Measurements from ENCODE around the gene TMSB4X. TPM values are rescaled to one million over a fixed set of nuclear protein-coding genes. Genes with fewer than 3 reads are reported as not detected.

The TMSB4X gene
- total and polyA plus RNA-seq, 2 donors (not counting 3 experiments of a cell fraction or from before 2014, with no cell fraction given): 4,136 to 6,858 TPM

DNA sequence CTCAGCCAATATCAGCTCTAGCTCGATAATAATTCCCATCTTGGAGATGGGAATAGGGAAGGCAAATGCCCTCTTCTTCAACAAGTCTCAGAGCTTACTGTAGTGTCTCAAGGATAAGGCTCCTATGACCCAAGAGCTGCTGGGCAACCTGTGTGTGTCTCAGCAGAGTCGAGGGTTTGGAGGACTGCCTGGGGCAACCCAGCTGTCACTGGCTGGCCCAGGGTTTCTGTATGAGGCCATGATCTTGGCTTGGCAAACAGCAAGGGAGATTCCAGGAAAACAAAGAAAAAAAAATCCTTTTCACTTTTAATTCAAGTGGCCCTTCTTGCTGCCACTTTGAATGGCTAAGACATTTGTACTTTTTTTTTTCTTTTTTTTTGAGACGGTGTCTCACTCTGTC, 34.4 kb downstream of the TMSB4X start:
- FAIRE-seq (no peak), DNase-seq (ENCODE audit: low read depth, low spot score) (no peak)
- no peaks in the 10 kb centered on the region for H4K20me1 ChIP-seq (replicated peaks; ENCODE audit: control insufficient read depth, extremely low read depth, insufficient read depth, low read length)
- H3K9me1 ChIP-seq (replicated peaks; ENCODE audit: control insufficient read depth, extremely low read depth, insufficient read depth, low read length): no peaks in the 10 kb centered on the region
- H3K9ac ChIP-seq (replicated peaks; ENCODE audit: extremely low read depth, insufficient read depth, low read length): no peak overlapping the region
- TF ChIP-seq GATA2 (IDR thresholded peaks at IDR 0.05; ENCODE audit: insufficient read depth, insufficient read length, low read depth, low read length) (no peak), POLR2A (IDR thresholded peaks at IDR 0.05; ENCODE audit: low read depth, low read length) (no peak), EZH2 (IDR thresholded peaks at IDR 0.05; ENCODE audit: borderline replicate concordance, low read depth, low read length, severe bottlenecking) (no peak), JUN (IDR thresholded peaks at IDR 0.05; ENCODE audit: borderline replicate concordance, insufficient read depth, insufficient read length, low read depth) (no peak), FOS (IDR thresholded peaks at IDR 0.05; ENCODE audit: borderline replicate concordance, insufficient read depth, low read length) (no peak), MYC (IDR thresholded peaks at IDR 0.05; ENCODE audit: low read depth, low read length) (no peak), POLR2AphosphoS5 (IDR thresholded peaks at IDR 0.05; ENCODE audit: insufficient read depth, low read depth, low read length) (no peak)
- TF ChIP-seq, protein P1, sequence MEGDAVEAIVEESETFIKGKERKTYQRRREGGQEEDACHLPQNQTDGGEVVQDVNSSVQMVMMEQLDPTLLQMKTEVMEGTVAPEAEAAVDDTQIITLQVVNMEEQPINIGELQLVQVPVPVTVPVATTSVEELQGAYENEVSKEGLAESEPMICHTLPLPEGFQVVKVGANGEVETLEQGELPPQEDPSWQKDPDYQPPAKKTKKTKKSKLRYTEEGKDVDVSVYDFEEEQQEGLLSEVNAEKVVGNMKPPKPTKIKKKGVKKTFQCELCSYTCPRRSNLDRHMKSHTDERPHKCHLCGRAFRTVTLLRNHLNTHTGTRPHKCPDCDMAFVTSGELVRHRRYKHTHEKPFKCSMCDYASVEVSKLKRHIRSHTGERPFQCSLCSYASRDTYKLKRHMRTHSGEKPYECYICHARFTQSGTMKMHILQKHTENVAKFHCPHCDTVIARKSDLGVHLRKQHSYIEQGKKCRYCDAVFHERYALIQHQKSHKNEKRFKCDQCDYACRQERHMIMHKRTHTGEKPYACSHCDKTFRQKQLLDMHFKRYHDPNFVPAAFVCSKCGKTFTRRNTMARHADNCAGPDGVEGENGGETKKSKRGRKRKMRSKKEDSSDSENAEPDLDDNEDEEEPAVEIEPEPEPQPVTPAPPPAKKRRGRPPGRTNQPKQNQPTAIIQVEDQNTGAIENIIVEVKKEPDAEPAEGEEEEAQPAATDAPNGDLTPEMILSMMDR (IDR thresholded peaks at IDR 0.05; ENCODE audit: extremely low read depth in 1 of 2, insufficient read depth in 1 of 2, low read depth in 1 of 2, low read length in 2 of 2): no peak
- TF ChIP-seq, protein P2, sequence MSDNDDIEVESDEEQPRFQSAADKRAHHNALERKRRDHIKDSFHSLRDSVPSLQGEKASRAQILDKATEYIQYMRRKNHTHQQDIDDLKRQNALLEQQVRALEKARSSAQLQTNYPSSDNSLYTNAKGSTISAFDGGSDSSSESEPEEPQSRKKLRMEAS (IDR thresholded peaks at IDR 0.05; ENCODE audit: insufficient read depth, insufficient read length): no peak
- dilution Hi-C loops (cut with MboI; ENCODE audit: extremely low pct_ligation_motif_present, low sequenced_read_pairs): no loop called here
- no peak overlapping the region for H3K4me3 ChIP-seq (replicated peaks in 1 of 3; ENCODE audit: insufficient read depth in 1 of 3, low read depth in 1 of 3, low read length in 3 of 3)
- H3K79me2 ChIP-seq (ENCODE audit: control insufficient read depth, insufficient read depth, low read length): no peaks in the 10 kb centered on the region
- ChIA-PET POLR2A (no interaction called here), CTCF (no interaction called here)
- H3K27ac ChIP-seq (ENCODE audit: insufficient read depth, low read depth, low read length): no peak overlapping the region
- no peaks in the 10 kb centered on the region for H3K36me3 ChIP-seq (ENCODE audit: control insufficient read depth in 2 of 2, extremely low read depth in 1 of 2, insufficient read depth in 2 of 2, low read length in 2 of 2)
- H3K27me3 ChIP-seq (ENCODE audit: control insufficient read depth in 2 of 2, insufficient read depth in 2 of 2, low read length in 2 of 2): no peaks in the 10 kb centered on the region
- intact Hi-C loops (cut with micrococcal nuclease): no loop called here
- no peak overlapping the region for H2AFZ ChIP-seq (ENCODE audit: low read depth, low read length)
- no peaks in the 10 kb centered on the region for H3K9me3 ChIP-seq (replicated peaks; ENCODE audit: control insufficient read depth, insufficient read depth, low read length)
- no peaks in the 10 kb centered on the region for H3K4me1 ChIP-seq (ENCODE audit: control insufficient read depth, extremely low read depth, insufficient read depth, low read length)
- BruUV-seq (replicated peaks): no TSS peak
- H3K4me2 ChIP-seq (ENCODE audit: insufficient read depth, low read length): no peak overlapping the region

Data from endothelial cell of umbilical vein (primary cell).